ENCODE results near the gene GRIN3B. TPM values are rescaled to one million over a fixed set of nuclear protein-coding genes. Genes with fewer than 3 reads are reported as not detected.

GRIN3B gene
- total RNA-seq, 1 donor from 2014 or later = not detected

GRCh38 chr19:980133-980998 is 19.9 kb upstream of the GRIN3B start:
- Histone ChIP-seq H3K9me3 (no peaks in the 10 kb centered on the region), H3K36me3 (no peaks in the 10 kb centered on the region), H3K4me1 (peaks cover 28% of the 10 kb centered on the region), H3K27me3 (no peaks in the 10 kb centered on the region), H3K4me3 (no peak overlapping the region), H3K27ac (no peak overlapping the region)
- intact Hi-C loops (cut with DNase I) = loop anchor here (5.0 kb wide), 1 partner anchor 118 kb away; no protein-coding TSS in a partner anchor
- no peak for DNase-seq (ENCODE audit: extremely low spot score in 2 of 2)
- TF ChIP-seq CTCF (IDR thresholded peaks at IDR 0.05) (no peak), POLR2A (IDR thresholded peaks at IDR 0.05) (no peak), POLR2AphosphoS5 (IDR thresholded peaks at IDR 0.05; ENCODE audit: insufficient read depth in 1 of 2, low read depth in 1 of 2) (no peak)

- Histone ChIP-seq H3K27me3 (no peaks in the 10 kb centered on the region), H3K4me1 (peaks cover 30% of the 10 kb centered on the region), H3K9me3 (no peaks in the 10 kb centered on the region), H3K4me3 (peak overlapping the region; percentile 15 to 33), H3K27ac (peak overlapping the region; percentile 86), H3K36me3 (peaks cover 0 to 14% of the 10 kb centered on the region in 2 donors)
- peak; percentile 87 to 98 (median 95) for TF ChIP-seq CTCF (IDR thresholded peaks at IDR 0.05)
- TF ChIP-seq POLR2A (IDR thresholded peaks at IDR 0.05) = no peak
- TF ChIP-seq POLR2AphosphoS5 (IDR thresholded peaks at IDR 0.05; ENCODE audit: insufficient read depth in 1 of 2, low read depth in 1 of 2) = peak in 1 of 2 donors; percentile 13
- intact Hi-C loops (cut with DNase I) = loop anchor here (1.0 to 5.0 kb wide), 2 partner anchors 60 to 120 kb away; no protein-coding TSS in a partner anchor
- no peak for DNase-seq (ENCODE audit: extremely low spot score in 2 of 2)
Measured at GRCh38 chr19:982567-983170, 17.6 kb upstream of the GRIN3B start.

GRCh38 chr19:984165-984967 is 15.9 kb upstream of the GRIN3B start, which contains the start of gene WDR18:
Gene WDR18 (plus strand): TSS chr19:984345. CDS start chr19:984354, 9 bp downstream.
- TF ChIP-seq CTCF (IDR thresholded peaks at IDR 0.05) (peak in 1 of 3 experiments; percentile 45), POLR2AphosphoS5 (IDR thresholded peaks at IDR 0.05; ENCODE audit: insufficient read depth in 1 of 2, low read depth in 1 of 2) (peak; percentile 15 to 80), POLR2A (IDR thresholded peaks at IDR 0.05) (peak in 1 of 2 donors; percentile 47)
- H3K36me3 ChIP-seq = peaks cover 0 to 14% of the 10 kb centered on the region in 2 donors
- intact Hi-C loops (cut with DNase I) = loop anchor here (5.0 kb wide), 1 partner anchor 122 kb away; no protein-coding TSS in a partner anchor
- no peaks in the 10 kb centered on the region for H3K27me3 ChIP-seq
- no peak for DNase-seq (ENCODE audit: extremely low spot score in 2 of 2)
- peak within 1 kb of the TSS; percentile 86 for H3K27ac ChIP-seq
- peaks cover 30% of the 10 kb centered on the region for H3K4me1 ChIP-seq
- H3K9me3 ChIP-seq = no peaks in the 10 kb centered on the region
- H3K4me3 ChIP-seq = peak within 1 kb of the TSS; percentile 77 to 99

- H3K36me3 ChIP-seq = peaks cover 0 to 28% of the 10 kb centered on the region in 2 donors
Measured at GRCh38 chr19:986083-986482, 14.1 kb upstream of the GRIN3B start.

More at GRCh38 chr19:986083-986482, 14.1 kb upstream of the GRIN3B start:
- TF ChIP-seq CTCF (IDR thresholded peaks at IDR 0.05) = no peak
- TF ChIP-seq POLR2AphosphoS5 (IDR thresholded peaks at IDR 0.05; ENCODE audit: insufficient read depth in 1 of 2, low read depth in 1 of 2) = no peak
- no peak for TF ChIP-seq POLR2A (IDR thresholded peaks at IDR 0.05)
- intact Hi-C loops (cut with DNase I) = loop anchor here (5.0 kb wide), 1 partner anchor 219 kb away; no protein-coding TSS in a partner anchor
- no peak for DNase-seq (ENCODE audit: extremely low spot score in 2 of 2)
- H3K4me1 ChIP-seq = peaks cover 22% of the 10 kb centered on the region
- H3K9me3 ChIP-seq = no peaks in the 10 kb centered on the region
- no peaks in the 10 kb centered on the region for H3K27me3 ChIP-seq
- H3K27ac ChIP-seq = no peak overlapping the region
- H3K4me3 ChIP-seq = no peak overlapping the region

Data from vagina (tissue), 2 donors.